HL-60 (cell line): ENCODE measurements around the gene PDCD6IP.
"Not testable (repeated sequence)": the region's sequence is repeated elsewhere in the genome, so short reads cannot be mapped to it uniquely, and the experiment has no call there.

Experiments used
- TF ChIP-seq, protein P1 (sequence below): IDR thresholded peaks from 2 replicates; pipeline ENCODE4 v1.6.1; 2012; ENCODE audit warnings: low read depth; ENCODE audit not compliant: insufficient replicate concordance
- TF ChIP-seq, protein P2 (sequence below): IDR thresholded peaks from one replicate; pipeline ENCODE4 v1.5.1; 2011; ENCODE audit warnings: low read length, control low read depth, inconsistent platforms; ENCODE audit not compliant: insufficient read depth

DNA sequence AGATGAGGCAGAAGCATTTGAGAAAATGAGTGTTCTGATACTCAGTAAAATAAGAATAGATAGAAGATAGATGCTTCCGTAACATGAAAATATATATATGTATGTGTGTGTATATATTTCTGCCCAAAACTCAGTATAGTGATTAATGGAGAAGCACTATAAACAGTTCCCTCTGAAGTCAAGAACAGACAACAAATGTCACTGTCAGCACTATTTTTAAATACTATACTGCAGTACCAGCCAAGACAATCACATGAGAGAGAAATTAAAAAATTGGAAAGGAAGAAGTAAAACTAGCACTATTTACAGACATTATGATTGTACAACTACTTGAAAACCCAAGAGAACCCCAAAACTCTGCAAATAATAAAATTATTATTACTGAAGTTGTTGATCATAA lies 59.3 kb downstream of the PDCD6IP start:
- TF ChIP-seq, protein P1, sequence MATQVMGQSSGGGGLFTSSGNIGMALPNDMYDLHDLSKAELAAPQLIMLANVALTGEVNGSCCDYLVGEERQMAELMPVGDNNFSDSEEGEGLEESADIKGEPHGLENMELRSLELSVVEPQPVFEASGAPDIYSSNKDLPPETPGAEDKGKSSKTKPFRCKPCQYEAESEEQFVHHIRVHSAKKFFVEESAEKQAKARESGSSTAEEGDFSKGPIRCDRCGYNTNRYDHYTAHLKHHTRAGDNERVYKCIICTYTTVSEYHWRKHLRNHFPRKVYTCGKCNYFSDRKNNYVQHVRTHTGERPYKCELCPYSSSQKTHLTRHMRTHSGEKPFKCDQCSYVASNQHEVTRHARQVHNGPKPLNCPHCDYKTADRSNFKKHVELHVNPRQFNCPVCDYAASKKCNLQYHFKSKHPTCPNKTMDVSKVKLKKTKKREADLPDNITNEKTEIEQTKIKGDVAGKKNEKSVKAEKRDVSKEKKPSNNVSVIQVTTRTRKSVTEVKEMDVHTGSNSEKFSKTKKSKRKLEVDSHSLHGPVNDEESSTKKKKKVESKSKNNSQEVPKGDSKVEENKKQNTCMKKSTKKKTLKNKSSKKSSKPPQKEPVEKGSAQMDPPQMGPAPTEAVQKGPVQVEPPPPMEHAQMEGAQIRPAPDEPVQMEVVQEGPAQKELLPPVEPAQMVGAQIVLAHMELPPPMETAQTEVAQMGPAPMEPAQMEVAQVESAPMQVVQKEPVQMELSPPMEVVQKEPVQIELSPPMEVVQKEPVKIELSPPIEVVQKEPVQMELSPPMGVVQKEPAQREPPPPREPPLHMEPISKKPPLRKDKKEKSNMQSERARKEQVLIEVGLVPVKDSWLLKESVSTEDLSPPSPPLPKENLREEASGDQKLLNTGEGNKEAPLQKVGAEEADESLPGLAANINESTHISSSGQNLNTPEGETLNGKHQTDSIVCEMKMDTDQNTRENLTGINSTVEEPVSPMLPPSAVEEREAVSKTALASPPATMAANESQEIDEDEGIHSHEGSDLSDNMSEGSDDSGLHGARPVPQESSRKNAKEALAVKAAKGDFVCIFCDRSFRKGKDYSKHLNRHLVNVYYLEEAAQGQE: not testable (repeated sequence)
- TF ChIP-seq, protein P2, sequence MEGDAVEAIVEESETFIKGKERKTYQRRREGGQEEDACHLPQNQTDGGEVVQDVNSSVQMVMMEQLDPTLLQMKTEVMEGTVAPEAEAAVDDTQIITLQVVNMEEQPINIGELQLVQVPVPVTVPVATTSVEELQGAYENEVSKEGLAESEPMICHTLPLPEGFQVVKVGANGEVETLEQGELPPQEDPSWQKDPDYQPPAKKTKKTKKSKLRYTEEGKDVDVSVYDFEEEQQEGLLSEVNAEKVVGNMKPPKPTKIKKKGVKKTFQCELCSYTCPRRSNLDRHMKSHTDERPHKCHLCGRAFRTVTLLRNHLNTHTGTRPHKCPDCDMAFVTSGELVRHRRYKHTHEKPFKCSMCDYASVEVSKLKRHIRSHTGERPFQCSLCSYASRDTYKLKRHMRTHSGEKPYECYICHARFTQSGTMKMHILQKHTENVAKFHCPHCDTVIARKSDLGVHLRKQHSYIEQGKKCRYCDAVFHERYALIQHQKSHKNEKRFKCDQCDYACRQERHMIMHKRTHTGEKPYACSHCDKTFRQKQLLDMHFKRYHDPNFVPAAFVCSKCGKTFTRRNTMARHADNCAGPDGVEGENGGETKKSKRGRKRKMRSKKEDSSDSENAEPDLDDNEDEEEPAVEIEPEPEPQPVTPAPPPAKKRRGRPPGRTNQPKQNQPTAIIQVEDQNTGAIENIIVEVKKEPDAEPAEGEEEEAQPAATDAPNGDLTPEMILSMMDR: not testable (repeated sequence)
